Measurements from ENCODE around the gene NOTCH3. TPM values are rescaled to one million over a fixed set of nuclear protein-coding genes. Genes with fewer than 3 reads are reported as not detected.

Gene NOTCH3
- total RNA-seq: 0.61 and 2.9 TPM in 2 replicates

DNA sequence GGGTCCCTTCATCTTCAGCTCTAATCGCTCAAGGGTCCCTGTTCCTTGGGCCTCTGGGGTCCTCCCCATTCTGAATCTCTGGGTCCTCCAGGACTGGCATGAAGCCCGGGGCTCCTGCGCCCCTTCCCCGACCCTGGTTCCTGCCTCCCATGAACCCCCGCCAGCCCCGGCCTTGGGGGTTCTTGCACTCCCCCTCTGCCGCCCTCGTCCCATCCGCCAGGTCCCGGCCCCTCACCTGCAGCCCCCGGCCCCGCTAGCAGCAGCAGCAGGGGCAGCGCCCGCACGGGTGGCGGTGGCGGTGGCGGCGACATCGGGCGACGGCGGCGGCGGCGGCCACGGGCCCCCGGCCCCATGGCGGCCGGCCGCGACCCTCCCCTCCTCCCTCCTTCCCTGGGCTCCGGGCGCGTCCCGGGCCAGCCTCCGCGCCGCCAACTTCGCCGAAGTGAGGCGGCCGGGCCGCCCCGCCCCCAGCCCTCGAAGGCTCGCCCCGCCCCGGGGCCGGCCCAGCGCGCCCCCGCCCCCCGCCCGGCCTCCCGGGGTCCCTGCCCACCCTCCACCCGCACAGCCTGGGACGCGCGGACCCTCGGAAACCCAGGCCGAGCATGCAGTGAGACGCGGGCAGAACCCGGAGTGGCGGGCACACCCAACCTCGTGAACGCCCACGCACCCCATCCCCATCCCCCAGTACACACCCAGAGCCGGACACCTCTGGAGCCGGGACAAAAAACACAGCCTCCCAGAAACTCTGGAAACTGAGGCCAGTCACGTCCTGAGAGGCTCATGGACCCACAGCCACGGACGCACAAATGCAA lies at the start of gene NOTCH3:
NOTCH3 (minus strand) TSS at position 443 of the 812 bp plus-strand sequence; CDS start at position 353, 90 bp downstream.

Other genes starting within 250 kb of the NOTCH3 start
- not detected in 2 replicates for gene SLC1A6, start 221.1 kb downstream of the NOTCH3 start, total RNA-seq
- not detected in 2 replicates for gene CASP14, start 151.5 kb downstream of the NOTCH3 start, total RNA-seq
- gene OR1I1, start 118.8 kb downstream of the NOTCH3 start, total RNA-seq: not detected in 2 replicates
- 11.7 and 13.4 TPM in 2 replicates for gene SYDE1, start 93.6 kb downstream of the NOTCH3 start, total RNA-seq
- gene EPHX3, start 31.5 kb upstream of the NOTCH3 start, total RNA-seq: 0.15 TPM in 1 of 2 replicates, not detected in the other
- gene BRD4, start 131.5 kb upstream of the NOTCH3 start, total RNA-seq: 7.4 and 10.1 TPM in 2 replicates
- gene AKAP8, start 178.8 kb upstream of the NOTCH3 start, total RNA-seq: 15.7 and 19.5 TPM in 2 replicates
- 51.3 and 60.6 TPM in 2 replicates for gene AKAP8L, start 218.0 kb upstream of the NOTCH3 start, total RNA-seq
- gene WIZ, start 249.0 kb upstream of the NOTCH3 start, total RNA-seq: 4.0 and 5.2 TPM in 2 replicates